Heart left ventricle (tissue), 16 donors: ENCODE measurements around the gene SF3A2. TPM values are rescaled to one million over a fixed set of nuclear protein-coding genes. Genes with fewer than 3 reads are reported as not detected.
A peak's percentile ranks its signal among the peaks of the same experiment; 100 is the strongest.

Experiments
- ATAC-seq, 4 donors: fragments of 200-7000 bp; cut with Tn5 transposase; one replicate each; pipeline ENCODE4 v1.9.1; 2020 to 2022; ENCODE audit warnings: moderate library complexity in 4 of 4, mild to moderate bottlenecking in 3 of 4, moderate number of reproducible peaks in 1 of 4
- DNase-seq, 5 donors: peaks; one replicate each; pipeline ENCODE4 v3.0.0-alpha.2; 2020
- H3K27ac ChIP-seq, 12 donors: fragments of 200-600 bp; sonication (generic) in 4 of 12; one replicate each; pipeline versions ENCODE4 v1.5.0 to v1.8.0; 2016 to 2022; ENCODE audit warnings: mild to moderate bottlenecking in 2 of 12
- H3K27me3 ChIP-seq, 9 donors: fragments of 200-600 bp; sonication (generic) in 2 of 9; one replicate each; pipeline versions ENCODE4 v1.5.1 to v1.8.0; 2016 to 2022; ENCODE audit warnings: mild to moderate bottlenecking in 3 of 9
- H3K36me3 ChIP-seq, 9 donors: fragments of 200-600 bp; sonication (generic) in 2 of 9; one replicate each; pipeline versions ENCODE4 v1.5.0 to v1.8.0; 2018 to 2022; ENCODE audit warnings: mild to moderate bottlenecking in 2 of 9
- H3K4me1 ChIP-seq, 12 donors: fragments of 200-600 bp; sonication (generic) in 4 of 12; one replicate each; pipeline versions ENCODE4 v1.5.0 to v1.8.0; 2016 to 2022; ENCODE audit warnings: mild to moderate bottlenecking in 3 of 12
- H3K4me3 ChIP-seq, 12 donors: fragments of 200-600 bp; sonication (generic) in 4 of 12; one replicate each; pipeline versions ENCODE4 v1.5.0 to v1.8.0; 2017 to 2022; ENCODE audit warnings: mild to moderate bottlenecking in 9 of 12, moderate library complexity in 4 of 12
- H3K9me3 ChIP-seq, 12 donors: fragments of 200-600 bp; sonication (generic) in 4 of 12; one replicate each; pipeline versions ENCODE4 v1.5.0 to v1.8.0; 2016 to 2022; ENCODE audit warnings: mild to moderate bottlenecking in 1 of 12
- POLR2A ChIP-seq, 2 donors: fragments of 450-650 bp; IDR thresholded peaks; one replicate each; pipeline ENCODE4 v1.6.1; 2017; ENCODE audit warnings: antibody characterized with exemption in 2 of 2, mild to moderate bottlenecking in 2 of 2, moderate library complexity in 2 of 2
- WGBS, 4 donors: extraction: QIAGEN DNeasy Blood & Tissue Kit in 2 of 4; methylation state at CpG; one replicate each; pipeline versions ENCODE4 v1.1.5 to v1.1.7; 2013 to 2018; 5-methylcytosine and 5-hydroxymethylcytosine counted together
- intact Hi-C, 10 donors: fragments of 100-400 bp; cut with DNase I; formaldehyde crosslinking; loops; one replicate each; pipeline versions ENCODE4 v1.11.1 to v1.14.2; 2022
- polyA plus RNA-seq, 2 donors: library from polyadenylated mRNA; stranded (reverse); fragments of 200-250 nt; gene quantifications; one replicate each; pipeline ENCODE4 v1.2.3, GENCODE V29; 2013
- total RNA-seq, 9 donors: library from RNA; depleted of rRNA in 2 of 9; stranded (reverse); fragments of >200 nt in 2 of 9; fragmentation: NEBNext Ultra II Directional in 3 of 9; extraction: Animal tissue kit (Norgen Biotek cat#: 25700) in 3 of 9; gene quantifications; one replicate each; pipeline versions ENCODE4 v1.1.0 to v1.2.4, GENCODE V29; 2016 to 2023
- TF ChIP-seq, protein P1 (sequence below), 12 donors: fragments of 200-600 bp; sonication (generic) in 4 of 12; IDR thresholded peaks; one replicate each; pipeline versions ENCODE4 v1.5.0 to v1.8.0; 2018 to 2022; ENCODE audit warnings: antibody characterized with exemption in 12 of 12, mild to moderate bottlenecking in 5 of 12
- donor health status: ischemic (EF 13 %, LVEDD 7.1; RV severe dilation, severe dysfunction).
- donor health status: healthy with polysubstance abuse.
- donor health status: DM: no; HTN: yes; CAD: no.
- donor health status: DM: no; HTN: no; CAD: no.
- donor health status: ischemic (EF 25% LVEDD 6.9; RV normal size, moderate dysfunction).
- donor health status: ischemic (EF 25% LVEDD 5.7; RV mildly dilated, moderate dysfunction).
- donor health status: healthy.
- donor health status: DM: yes; HTN: yes; CAD: no.
- donor health status: ischemic (EF 35%, LVEDD 5.7; RV mildly dilated, moderate dysfunction).
- donor health status: nonischemic (EF 11% LVEDD 7.7; RV severe dilation, severe dysfunction).
- donor health status: DM: yes; HTN: yes; CAD: no.
- donor health status: PGD.
- donor health status: ischemic (EF 29% LVEDD 5.4; RV normal size, mild dysfunction).
- donor health status: nonischemic (EF 23%, LVEDD 6.1; RV moderate dilation, normal function).

The SF3A2 gene
- total and polyA plus RNA-seq, 11 donors: 19.2 to 43.9 (median 28.6) TPM

DNA sequence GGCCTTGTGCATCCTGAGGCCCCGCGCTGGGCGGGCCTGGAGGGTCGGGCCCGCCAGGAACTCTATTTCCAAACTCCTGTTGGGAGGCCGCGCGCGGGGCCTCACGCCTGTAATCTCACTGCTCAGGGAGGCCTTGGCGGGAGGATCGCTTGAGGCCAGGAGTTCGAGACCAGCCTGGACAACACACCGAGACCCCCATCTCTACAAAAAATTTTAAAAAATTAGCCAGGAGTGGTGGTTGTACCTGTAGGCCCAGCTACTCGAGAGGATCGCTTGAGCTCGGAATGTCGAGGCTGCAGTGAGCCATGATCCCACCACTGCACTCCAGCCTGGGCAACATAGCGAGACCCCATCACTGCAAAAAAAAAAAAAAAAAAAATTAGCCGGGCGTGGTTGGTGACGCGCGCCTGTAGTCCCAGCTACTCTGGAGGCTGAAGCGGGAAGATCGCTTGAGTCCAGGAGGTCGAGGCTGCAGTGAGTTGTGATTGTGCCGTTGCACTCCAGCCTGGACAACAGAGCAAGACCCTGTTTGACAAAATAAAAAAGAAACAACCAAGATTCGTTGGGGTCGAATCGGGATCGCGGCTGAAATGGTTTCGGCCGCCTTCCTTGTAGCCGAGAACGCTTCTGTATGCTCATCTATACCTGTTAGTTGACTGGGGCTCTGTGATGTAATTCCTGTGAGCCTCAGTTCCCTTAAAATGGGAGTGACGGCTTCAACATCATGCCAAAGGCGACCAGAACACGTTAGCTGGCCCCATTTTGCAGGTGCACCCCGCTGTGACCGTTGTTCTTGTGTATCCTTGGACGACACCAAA lies 636 bp downstream of the SF3A2 start:
- intact Hi-C loops: loop anchor here (2.0 to 10.0 kb wide), 14 partner anchors 34 to 158 kb away; partner anchors contain the start of genes AP3D1 (in 2 of the 10) and DOT1L (in 1 of the 10)
- no peaks in the 10 kb centered on the region for H3K27me3 ChIP-seq
- WGBS, 4 donors: 43 to 54% (median 44%) methylated on average over 34 to 43 of the region's 43 CpGs
- DNase-seq (no peak), ATAC-seq (peak in 1 of 4 donors; percentile 45)
- peak overlapping the region; percentile 92 to 100 (median 99) for H3K27ac ChIP-seq
- H3K36me3 ChIP-seq: peaks cover 0 to 23% (median 17%) of the 10 kb centered on the region in 9 donors
- H3K4me1 ChIP-seq: peaks cover 14 to 78% (median 58%) of the 10 kb centered on the region in 12 donors
- TF ChIP-seq, protein P1, sequence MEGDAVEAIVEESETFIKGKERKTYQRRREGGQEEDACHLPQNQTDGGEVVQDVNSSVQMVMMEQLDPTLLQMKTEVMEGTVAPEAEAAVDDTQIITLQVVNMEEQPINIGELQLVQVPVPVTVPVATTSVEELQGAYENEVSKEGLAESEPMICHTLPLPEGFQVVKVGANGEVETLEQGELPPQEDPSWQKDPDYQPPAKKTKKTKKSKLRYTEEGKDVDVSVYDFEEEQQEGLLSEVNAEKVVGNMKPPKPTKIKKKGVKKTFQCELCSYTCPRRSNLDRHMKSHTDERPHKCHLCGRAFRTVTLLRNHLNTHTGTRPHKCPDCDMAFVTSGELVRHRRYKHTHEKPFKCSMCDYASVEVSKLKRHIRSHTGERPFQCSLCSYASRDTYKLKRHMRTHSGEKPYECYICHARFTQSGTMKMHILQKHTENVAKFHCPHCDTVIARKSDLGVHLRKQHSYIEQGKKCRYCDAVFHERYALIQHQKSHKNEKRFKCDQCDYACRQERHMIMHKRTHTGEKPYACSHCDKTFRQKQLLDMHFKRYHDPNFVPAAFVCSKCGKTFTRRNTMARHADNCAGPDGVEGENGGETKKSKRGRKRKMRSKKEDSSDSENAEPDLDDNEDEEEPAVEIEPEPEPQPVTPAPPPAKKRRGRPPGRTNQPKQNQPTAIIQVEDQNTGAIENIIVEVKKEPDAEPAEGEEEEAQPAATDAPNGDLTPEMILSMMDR (IDR thresholded peaks at IDR 0.05): no peak
- TF ChIP-seq POLR2A (IDR thresholded peaks at IDR 0.05): no peak
- H3K4me3 ChIP-seq: peak overlapping the region; percentile 72 to 98 (median 94)
- H3K9me3 ChIP-seq: no peaks in the 10 kb centered on the region

DNA sequence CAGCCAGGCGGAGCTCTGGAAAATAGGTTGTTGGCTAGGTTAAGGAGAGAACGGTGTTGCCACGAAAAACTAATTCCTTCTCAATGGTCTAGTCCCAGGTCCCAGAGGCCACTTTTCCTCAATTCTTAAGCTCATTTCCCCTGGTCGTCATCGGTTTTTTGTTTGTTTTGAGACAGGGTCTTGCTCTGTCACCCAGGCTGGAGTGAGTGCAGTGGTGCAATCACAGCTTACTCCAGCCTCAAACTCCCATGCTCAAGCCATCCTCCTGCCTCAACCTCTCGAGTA lies 1.2 kb downstream of the SF3A2 start:
- TF ChIP-seq POLR2A (IDR thresholded peaks at IDR 0.05): no peak
- Histone ChIP-seq H3K27me3 (no peaks in the 10 kb centered on the region), H3K4me1 (peaks cover 14 to 80% (median 61%) of the 10 kb centered on the region in 12 donors), H3K9me3 (no peaks in the 10 kb centered on the region), H3K27ac (peak overlapping the region in 3 of 12 donors; percentile 12 to 100 (median 99)), H3K36me3 (peaks cover 0 to 18% (median 13%) of the 10 kb centered on the region in 9 donors), H3K4me3 (peak overlapping the region in 9 of 12 donors; percentile 72 to 98 (median 95))
- DNase-seq (no peak), ATAC-seq (no peak)
- intact Hi-C loops: loop anchor here (2.0 to 10.0 kb wide), 14 partner anchors 33 to 157 kb away; partner anchors contain the start of genes AP3D1 (in 2 of the 10) and DOT1L (in 1 of the 10)
- 76 to 82% (median 79%) methylated on average over 6 of the region's 6 CpGs for WGBS, 4 donors

DNA sequence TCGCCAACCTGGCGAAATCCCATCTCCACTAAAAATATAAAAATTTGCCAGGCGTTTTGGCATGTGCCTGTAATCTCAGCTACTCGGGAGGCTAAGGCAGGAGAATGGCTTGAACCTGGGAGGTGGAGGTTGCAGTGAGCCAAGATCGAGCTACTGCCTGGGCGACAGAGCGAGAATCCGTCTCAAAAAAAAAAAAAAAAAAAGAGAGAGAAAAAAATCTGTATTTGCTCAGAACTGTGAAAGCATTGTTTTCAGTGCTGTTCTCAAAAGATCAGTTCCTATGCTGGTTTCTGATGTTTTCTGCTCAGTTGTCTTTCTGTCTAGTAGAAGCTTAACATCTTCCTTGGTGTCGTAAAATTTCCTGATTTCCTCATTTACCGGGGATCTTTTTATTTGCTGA lies 2.5 kb downstream of the SF3A2 start:
- Histone ChIP-seq H3K27me3 (no peaks in the 10 kb centered on the region), H3K4me3 (peak overlapping the region in 7 of 12 donors; percentile 44 to 72 (median 54)), H3K4me1 (peaks cover 14 to 77% (median 60%) of the 10 kb centered on the region in 12 donors), H3K9me3 (no peaks in the 10 kb centered on the region), H3K36me3 (peaks cover under 1 to 18% (median 12%) of the 10 kb centered on the region in 9 donors), H3K27ac (peak overlapping the region in 9 of 12 donors; percentile 18 to 82 (median 58))
- WGBS, 4 donors: 59 to 71% (median 65%) methylated on average over 10 of the region's 10 CpGs
- TF ChIP-seq, protein P1 (IDR thresholded peaks at IDR 0.05): no peak
- TF ChIP-seq POLR2A (IDR thresholded peaks at IDR 0.05): no peak
- ATAC-seq: no peak
- no peak for DNase-seq
- intact Hi-C loops: loop anchor here in 8 of 10 donors (5.0 to 10.0 kb wide), 9 partner anchors 33 to 156 kb away; partner anchors contain the start of gene AP3D1 (in 2 of the 8)

DNA sequence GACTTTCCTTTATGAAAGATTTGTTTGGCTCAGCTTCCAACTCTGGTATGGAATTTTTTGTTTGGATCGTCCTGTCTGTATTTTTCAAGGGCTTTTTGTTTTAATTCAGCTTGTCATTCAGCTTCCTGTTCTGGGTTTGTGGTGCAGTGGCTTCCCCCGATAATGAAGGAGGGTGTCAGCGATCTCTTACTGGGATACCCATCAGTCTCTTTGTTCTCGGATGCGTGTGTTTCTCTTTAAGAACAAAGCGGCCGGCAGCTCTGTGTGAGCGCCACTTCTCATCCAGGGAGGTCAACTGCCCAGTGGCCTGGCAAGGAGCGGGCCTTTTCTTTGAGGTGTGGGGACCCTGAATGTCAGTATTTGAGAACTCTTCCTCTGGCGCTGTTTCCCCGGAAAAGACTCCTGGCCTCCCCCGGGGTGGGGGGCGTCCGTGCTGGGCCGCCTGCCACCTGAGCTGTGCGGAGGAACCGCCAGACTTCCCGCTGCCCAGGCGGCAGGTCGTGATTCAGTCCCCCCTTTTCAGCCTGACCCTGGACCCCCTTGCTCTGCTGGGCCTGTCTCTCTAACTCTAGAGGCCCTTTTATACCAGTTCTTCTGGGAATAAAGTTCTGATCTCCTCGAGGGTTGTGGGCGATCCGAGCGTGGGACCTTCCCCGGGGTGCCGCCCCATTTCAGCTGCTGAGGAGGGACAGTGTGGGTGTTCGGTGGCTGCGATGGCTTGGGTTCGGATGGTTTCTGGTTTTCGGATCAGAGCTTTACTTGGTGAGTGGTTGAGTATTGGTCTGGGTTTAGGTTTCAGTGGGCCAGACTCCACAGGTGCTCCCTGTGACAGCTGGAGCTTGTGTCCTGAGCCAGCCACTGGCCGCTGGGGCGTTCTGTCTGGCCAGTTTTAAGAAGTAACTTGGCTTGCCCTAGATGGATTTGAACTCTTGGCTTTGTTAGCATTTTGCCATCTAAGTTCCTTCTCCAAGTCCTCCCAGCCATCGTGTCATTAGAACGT lies 3.4 kb downstream of the SF3A2 start:
- H3K4me3 ChIP-seq: peak overlapping the region in 11 of 12 donors; percentile 12 to 72 (median 45)
- TF ChIP-seq POLR2A (IDR thresholded peaks at IDR 0.05): no peak
- TF ChIP-seq, protein P1 (IDR thresholded peaks at IDR 0.05): no peak
- intact Hi-C loops: loop anchor here in 8 of 10 donors (5.0 to 10.0 kb wide), 9 partner anchors 32 to 155 kb away; partner anchors contain the start of gene AP3D1 (in 2 of the 8)
- H3K36me3 ChIP-seq: peaks cover 4 to 27% (median 21%) of the 10 kb centered on the region in 9 donors
- DNase-seq (no peak), ATAC-seq (no peak)
- no peaks in the 10 kb centered on the region for H3K9me3 ChIP-seq
- H3K4me1 ChIP-seq: peaks cover 14 to 69% (median 53%) of the 10 kb centered on the region in 12 donors
- no peaks in the 10 kb centered on the region for H3K27me3 ChIP-seq
- WGBS, 4 donors: 21 to 26% (median 24%) methylated on average over 25 to 34 of the region's 34 CpGs
- peak overlapping the region in 11 of 12 donors; percentile 28 to 82 (median 60) for H3K27ac ChIP-seq
